ENCODE measurements around the gene TXNL4A. TPM values are rescaled to one million over a fixed set of nuclear protein-coding genes. Genes with fewer than 3 reads are reported as not detected.

Gene TXNL4A
- total and polyA plus RNA-seq, 2 donors (not counting 1 experiment from before 2014, with no cell fraction given) = 38.9 to 67.8 TPM

- intact Hi-C loops (cut with micrococcal nuclease) = no loop called here
- H3K9ac ChIP-seq (ENCODE audit: low read length) = no peak overlapping the region
- POLR2A ChIA-PET = no interaction called here
- H3K4me3 ChIP-seq (ENCODE audit: control extremely low read depth in 1 of 5, extremely low read depth in 1 of 5, insufficient read depth in 1 of 5, low read depth in 2 of 5, low read length in 4 of 5) = no peak overlapping the region
- no peak overlapping the region for H3K27ac ChIP-seq (ENCODE audit: low read length in 2 of 2)
- ATAC-seq (ENCODE audit: low read depth) (no peak), DNase-seq (no peak)
- CTCF ChIA-PET = no interaction called here
- peaks cover 0 to 51% (median 4%) of the 10 kb centered on the region in 3 donors for H3K9me3 ChIP-seq (ENCODE audit: control extremely low read depth in 1 of 3, control insufficient read depth in 2 of 3, insufficient read depth in 1 of 3, low read length in 2 of 3)
- H3K27me3 Mint-ChIP-seq = no peaks in the 10 kb centered on the region
- no peaks in the 10 kb centered on the region for H3K4me1 Mint-ChIP-seq
- no peaks in the 10 kb centered on the region for H3K27me3 ChIP-seq (replicated peaks in 1 of 4; ENCODE audit: control extremely low read depth in 1 of 4, control insufficient read depth in 3 of 4, insufficient read depth in 4 of 4, low read length in 3 of 4)
- no peak overlapping the region for H3K27ac Mint-ChIP-seq
- no peak overlapping the region for H2AFZ ChIP-seq (ENCODE audit: insufficient read depth, low read depth, low read length, poor library complexity, severe bottlenecking)
- peaks cover 22% of the 10 kb centered on the region for H3K9me3 Mint-ChIP-seq (ENCODE audit: insufficient read depth)
- H3K4me1 ChIP-seq (ENCODE audit: control insufficient read depth in 2 of 2, insufficient read depth in 2 of 2, low read length in 2 of 2) = no peaks in the 10 kb centered on the region
- H3K79me2 ChIP-seq (ENCODE audit: control insufficient read depth, insufficient read depth, low read length) = no peaks in the 10 kb centered on the region
- H3K4me3 Mint-ChIP-seq = no peak overlapping the region
- 90% methylated on average over 1 of the region's 5 CpGs for WGBS (ENCODE audit: insufficient coverage)
- H3K36me3 ChIP-seq (replicated peaks in 1 of 2; ENCODE audit: control extremely low read depth in 1 of 2, control insufficient read depth in 1 of 2, extremely low read depth in 1 of 2, insufficient read depth in 2 of 2, low read length in 1 of 2) = no peaks in the 10 kb centered on the region
- no peak overlapping the region for H3K4me2 ChIP-seq (replicated peaks; ENCODE audit: low read depth, low read length, poor library complexity, severe bottlenecking)
- no peaks in the 10 kb centered on the region for H4K20me1 ChIP-seq (ENCODE audit: control insufficient read depth, insufficient read depth, low read length, poor library complexity, severe bottlenecking)
- no peak for TF ChIP-seq CTCF (IDR thresholded peaks at IDR 0.05)
- no peak for TF ChIP-seq EZH2 (IDR thresholded peaks at IDR 0.05; ENCODE audit: borderline replicate concordance, insufficient read depth, low read depth, low read length, poor library complexity, severe bottlenecking)
Observed at GRCh38 chr18:80010551-80010906, 22.2 kb upstream of the TXNL4A start.

GRCh38 chr18:80009661-80010550 is 21.5 kb upstream of the TXNL4A start:
- no peak for DNase-seq
- Histone ChIP-seq H3K4me3 (ENCODE audit: control extremely low read depth in 1 of 5, extremely low read depth in 1 of 5, insufficient read depth in 1 of 5, low read depth in 2 of 5, low read length in 4 of 5) (no peak overlapping the region), H3K36me3 (replicated peaks in 1 of 2; ENCODE audit: control extremely low read depth in 1 of 2, control insufficient read depth in 1 of 2, extremely low read depth in 1 of 2, insufficient read depth in 2 of 2, low read length in 1 of 2) (no peaks in the 10 kb centered on the region), H2AFZ (ENCODE audit: insufficient read depth, low read depth, low read length, poor library complexity, severe bottlenecking) (no peak overlapping the region), H3K27me3 (replicated peaks in 1 of 4; ENCODE audit: control extremely low read depth in 1 of 4, control insufficient read depth in 3 of 4, insufficient read depth in 4 of 4, low read length in 3 of 4) (no peaks in the 10 kb centered on the region), H3K27ac (ENCODE audit: low read length in 2 of 2) (no peak overlapping the region), H3K79me2 (ENCODE audit: control insufficient read depth, insufficient read depth, low read length) (no peaks in the 10 kb centered on the region), H3K9me3 (ENCODE audit: control extremely low read depth in 1 of 3, control insufficient read depth in 2 of 3, insufficient read depth in 1 of 3, low read length in 2 of 3) (peaks cover 0 to 52% (median 4%) of the 10 kb centered on the region in 3 donors), H3K9ac (ENCODE audit: low read length) (no peak overlapping the region), H3K4me1 (ENCODE audit: control insufficient read depth in 2 of 2, insufficient read depth in 2 of 2, low read length in 2 of 2) (no peaks in the 10 kb centered on the region), H4K20me1 (ENCODE audit: control insufficient read depth, insufficient read depth, low read length, poor library complexity, severe bottlenecking) (no peaks in the 10 kb centered on the region), H3K4me2 (replicated peaks; ENCODE audit: low read depth, low read length, poor library complexity, severe bottlenecking) (no peak overlapping the region)
- no peak for TF ChIP-seq EZH2 (IDR thresholded peaks at IDR 0.05; ENCODE audit: borderline replicate concordance, insufficient read depth, low read depth, low read length, poor library complexity, severe bottlenecking)
- TF ChIP-seq CTCF (IDR thresholded peaks at IDR 0.05) = no peak
- ChIA-PET CTCF (no interaction called here), POLR2A (no interaction called here)
- peaks cover 2% of the 10 kb centered on the region for H3K4me1 Mint-ChIP-seq
- intact Hi-C loops (cut with micrococcal nuclease) = no loop called here
- H3K4me3 Mint-ChIP-seq = no peak overlapping the region
- ATAC-seq (ENCODE audit: low read depth) = no peak
- WGBS (ENCODE audit: insufficient coverage) = 96% methylated on average over 15 of the region's 16 CpGs
- H3K27ac Mint-ChIP-seq = no peak overlapping the region
- H3K27me3 Mint-ChIP-seq = no peaks in the 10 kb centered on the region
- peaks cover 22% of the 10 kb centered on the region for H3K9me3 Mint-ChIP-seq (ENCODE audit: insufficient read depth)

Data from B cell (primary cell).